ENCODE data around the gene PPM1J. TPM values are rescaled to one million over a fixed set of nuclear protein-coding genes. Genes with fewer than 3 reads are reported as not detected.

Gene PPM1J
- polyA plus RNA-seq, 3 donors: 0.28 to 0.75 (median 0.69) TPM

GRCh38 chr1:112697781-112698201 is 17.3 kb downstream of the PPM1J start:
- Histone ChIP-seq H3K36me3 (replicated peaks in 1 of 2; ENCODE audit: control insufficient read depth in 1 of 2, insufficient read depth in 2 of 2, low read length in 2 of 2) (peaks cover 3 to 39% of the 10 kb centered on the region in 2 donors), H3K27ac (ENCODE audit: low read depth in 1 of 2, low read length in 2 of 2) (no peak overlapping the region), H3K4me3 (replicated peaks in 1 of 3; ENCODE audit: low read depth in 2 of 3, low read length in 3 of 3) (no peak overlapping the region), H3K4me2 (replicated peaks; ENCODE audit: extremely low read depth, low read length, poor library complexity, severe bottlenecking) (no peak overlapping the region), H2AFZ (ENCODE audit: insufficient read depth, low read depth, low read length, poor library complexity, severe bottlenecking) (no peak overlapping the region), H3K79me2 (ENCODE audit: insufficient read depth, low read length) (no peaks in the 10 kb centered on the region), H3K27me3 (ENCODE audit: control insufficient read depth in 2 of 2, insufficient read depth in 2 of 2, low read length in 2 of 2) (no peaks in the 10 kb centered on the region), H4K20me1 (ENCODE audit: insufficient read depth, low read length) (no peaks in the 10 kb centered on the region), H3K9ac (ENCODE audit: insufficient read depth, low read length, poor library complexity, severe bottlenecking) (no peak overlapping the region), H3K9me3 (replicated peaks in 1 of 2; ENCODE audit: control insufficient read depth in 1 of 2, insufficient read depth in 1 of 2, low read length in 2 of 2) (no peaks in the 10 kb centered on the region), H3K4me1 (ENCODE audit: control insufficient read depth in 1 of 2, insufficient read depth in 2 of 2, low read length in 2 of 2) (peaks cover 31% of the 10 kb centered on the region in 2 donors)
- Mint-ChIP-seq H3K27ac (no peak overlapping the region), H3K4me1 (peaks cover 34% of the 10 kb centered on the region), H3K36me3 (peaks cover 8 to 28% of the 10 kb centered on the region in 2 donors), H3K4me3 (no peak overlapping the region), H3K27me3 (ENCODE audit: low read depth in 3 of 3) (peaks cover 0 to 4% (median 3%) of the 10 kb centered on the region in 3 donors), H3K9me3 (peaks cover 0 to 2% (median 0%) of the 10 kb centered on the region in 7 donors)
- intact Hi-C loops (cut with micrococcal nuclease): no loop called here
- TF ChIP-seq CTCF (IDR thresholded peaks at IDR 0.05): no peak
- WGBS (ENCODE audit: insufficient coverage): 90% methylated on average over 4 of the region's 9 CpGs
- DNase-seq: no peak

- Histone ChIP-seq H3K9me3 (replicated peaks in 1 of 2; ENCODE audit: control insufficient read depth in 1 of 2, insufficient read depth in 1 of 2, low read length in 2 of 2) (no peaks in the 10 kb centered on the region), H3K4me3 (replicated peaks in 1 of 3; ENCODE audit: low read depth in 2 of 3, low read length in 3 of 3) (no peak overlapping the region), H3K27me3 (ENCODE audit: control insufficient read depth in 2 of 2, insufficient read depth in 2 of 2, low read length in 2 of 2) (no peaks in the 10 kb centered on the region), H3K4me2 (replicated peaks; ENCODE audit: extremely low read depth, low read length, poor library complexity, severe bottlenecking) (no peak overlapping the region), H3K79me2 (ENCODE audit: insufficient read depth, low read length) (no peaks in the 10 kb centered on the region), H4K20me1 (ENCODE audit: insufficient read depth, low read length) (no peaks in the 10 kb centered on the region), H3K4me1 (ENCODE audit: control insufficient read depth in 1 of 2, insufficient read depth in 2 of 2, low read length in 2 of 2) (peaks cover 23% of the 10 kb centered on the region in 2 donors), H3K9ac (ENCODE audit: insufficient read depth, low read length, poor library complexity, severe bottlenecking) (no peak overlapping the region), H3K27ac (ENCODE audit: low read depth in 1 of 2, low read length in 2 of 2) (no peak overlapping the region), H3K36me3 (replicated peaks in 1 of 2; ENCODE audit: control insufficient read depth in 1 of 2, insufficient read depth in 2 of 2, low read length in 2 of 2) (peaks cover 3 to 50% of the 10 kb centered on the region in 2 donors), H2AFZ (ENCODE audit: insufficient read depth, low read depth, low read length, poor library complexity, severe bottlenecking) (no peak overlapping the region)
- Mint-ChIP-seq H3K4me1 (peaks cover 25% of the 10 kb centered on the region), H3K4me3 (no peak overlapping the region), H3K27me3 (ENCODE audit: low read depth in 3 of 3) (peaks cover 0 to 1% (median 1%) of the 10 kb centered on the region in 3 donors), H3K27ac (peak overlapping the region in 1 of 7 donors; percentile 53), H3K9me3 (peaks cover 0 to 2% (median 0%) of the 10 kb centered on the region in 7 donors), H3K36me3 (peaks cover 4 to 25% of the 10 kb centered on the region in 2 donors)
- WGBS (ENCODE audit: insufficient coverage): 100% methylated on average over 2 of the region's 7 CpGs
- TF ChIP-seq CTCF (IDR thresholded peaks at IDR 0.05): no peak
- intact Hi-C loops (cut with micrococcal nuclease): no loop called here
- DNase-seq: no peak
Measured at GRCh38 chr1:112696578-112697314, 18.4 kb downstream of the PPM1J start.
